ENCODE data around the gene MORN4. TPM values are rescaled to one million over a fixed set of nuclear protein-coding genes. Genes with fewer than 3 reads are reported as not detected.
A peak's percentile ranks its signal among the peaks of the same experiment; 100 is the strongest.

The MORN4 gene
- polyA plus RNA-seq, 1 of the 3 experiments (the other 2 are of a cell fraction), result 31.4 TPM

DNA sequence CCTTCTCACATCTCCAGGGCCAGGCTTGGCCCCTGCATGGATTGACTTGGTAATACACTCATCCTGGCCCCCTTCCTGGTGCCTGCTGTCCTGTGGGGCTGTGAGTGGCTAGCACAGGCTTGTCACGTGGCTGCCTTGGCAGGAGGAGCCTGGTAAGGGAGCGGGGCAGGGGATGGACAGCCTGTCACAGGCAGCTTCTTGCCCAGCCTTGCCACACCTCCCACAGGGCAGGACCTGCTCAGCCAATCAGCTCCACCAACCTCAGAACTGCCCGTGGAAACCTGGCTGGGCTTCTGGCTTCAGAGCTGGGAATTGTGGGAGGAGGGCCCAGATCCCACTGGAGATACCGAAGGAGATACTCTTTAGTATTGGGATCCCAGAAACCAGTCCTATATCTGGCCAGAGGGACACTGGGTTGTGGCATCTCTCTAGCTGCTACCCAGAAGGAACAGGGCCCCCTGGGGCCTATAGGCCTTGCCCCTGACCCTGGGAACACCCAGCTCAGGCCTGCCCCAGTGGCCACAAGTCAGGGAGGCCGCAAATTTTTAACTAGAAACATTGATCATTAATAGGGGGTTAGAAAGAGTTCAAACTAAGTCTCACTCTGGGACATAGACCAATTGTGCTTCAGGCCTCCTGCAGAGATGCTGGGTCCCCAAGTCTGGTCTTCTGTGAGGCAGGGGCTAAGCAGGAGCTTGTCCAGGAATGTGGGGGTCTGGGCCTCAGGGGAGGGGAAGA is 49.1 kb downstream of the MORN4 start, which contains the start of gene HOGA1:
Gene HOGA1, plus strand, starts transcription at position 330 of the 738 bp plus-strand sequence. Its CDS starts 315 bp downstream, at position 645.
- H3K27ac ChIP-seq (ENCODE audit: low read depth in 2 of 2, low read length in 1 of 2), result peak within 1 kb of the TSS; percentile 16 to 72; a peak in 3 of 4 replicates
- H3K79me2 ChIP-seq (ENCODE audit: insufficient read depth), result no peaks in the 10 kb centered on the region
- peak within 1 kb of the TSS; percentile 85; the same call in 1 of the 2 replicates for H2AFZ ChIP-seq (ENCODE audit: low read depth)
- WGBS (ENCODE audit: low lambda C conversion rate), result 88% methylated on average over 1 of the region's 5 CpGs
- 0 out of 2 replicates have a peak, but pooled peaks have one; percentile 30 for TF ChIP-seq POLR2AphosphoS5 (IDR thresholded peaks at IDR 0.05; ENCODE audit: low read depth, low read length)
- TF ChIP-seq, protein P1, sequence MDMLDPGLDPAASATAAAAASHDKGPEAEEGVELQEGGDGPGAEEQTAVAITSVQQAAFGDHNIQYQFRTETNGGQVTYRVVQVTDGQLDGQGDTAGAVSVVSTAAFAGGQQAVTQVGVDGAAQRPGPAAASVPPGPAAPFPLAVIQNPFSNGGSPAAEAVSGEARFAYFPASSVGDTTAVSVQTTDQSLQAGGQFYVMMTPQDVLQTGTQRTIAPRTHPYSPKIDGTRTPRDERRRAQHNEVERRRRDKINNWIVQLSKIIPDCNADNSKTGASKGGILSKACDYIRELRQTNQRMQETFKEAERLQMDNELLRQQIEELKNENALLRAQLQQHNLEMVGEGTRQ (IDR thresholded peaks at IDR 0.05; ENCODE audit: borderline replicate concordance, low read depth, low read length), result peak; percentile 49; the same call in 1 of the 2 replicates
- peak; percentile 64; the same call in 1 of the 2 replicates for TF ChIP-seq RFX5 (IDR thresholded peaks at IDR 0.05; ENCODE audit: low read length)
- no peak for TF ChIP-seq MEF2A (IDR thresholded peaks at IDR 0.05; ENCODE audit: borderline replicate concordance, low read depth)
- no peak for TF ChIP-seq YY1 (IDR thresholded peaks at IDR 0.05; ENCODE audit: low read depth)
- peak; percentile 68; the same call in 1 of the 2 replicates for TF ChIP-seq GATA2 (CRISPR knock-in tag; IDR thresholded peaks at IDR 0.05)
- TF ChIP-seq, protein P2, sequence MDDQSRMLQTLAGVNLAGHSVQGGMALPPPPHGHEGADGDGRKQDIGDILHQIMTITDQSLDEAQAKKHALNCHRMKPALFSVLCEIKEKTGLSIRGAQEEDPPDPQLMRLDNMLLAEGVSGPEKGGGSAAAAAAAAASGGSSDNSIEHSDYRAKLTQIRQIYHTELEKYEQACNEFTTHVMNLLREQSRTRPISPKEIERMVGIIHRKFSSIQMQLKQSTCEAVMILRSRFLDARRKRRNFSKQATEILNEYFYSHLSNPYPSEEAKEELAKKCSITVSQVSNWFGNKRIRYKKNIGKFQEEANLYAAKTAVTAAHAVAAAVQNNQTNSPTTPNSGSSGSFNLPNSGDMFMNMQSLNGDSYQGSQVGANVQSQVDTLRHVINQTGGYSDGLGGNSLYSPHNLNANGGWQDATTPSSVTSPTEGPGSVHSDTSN (IDR thresholded peaks at IDR 0.05), result peak; percentile 40; the same call in 1 of the 2 replicates
- TF ChIP-seq, protein P3, sequence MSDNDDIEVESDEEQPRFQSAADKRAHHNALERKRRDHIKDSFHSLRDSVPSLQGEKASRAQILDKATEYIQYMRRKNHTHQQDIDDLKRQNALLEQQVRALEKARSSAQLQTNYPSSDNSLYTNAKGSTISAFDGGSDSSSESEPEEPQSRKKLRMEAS (IDR thresholded peaks at IDR 0.05; ENCODE audit: low read depth), result peak; percentile 62; the same call in 1 of the 2 replicates
- TF ChIP-seq, protein P4, sequence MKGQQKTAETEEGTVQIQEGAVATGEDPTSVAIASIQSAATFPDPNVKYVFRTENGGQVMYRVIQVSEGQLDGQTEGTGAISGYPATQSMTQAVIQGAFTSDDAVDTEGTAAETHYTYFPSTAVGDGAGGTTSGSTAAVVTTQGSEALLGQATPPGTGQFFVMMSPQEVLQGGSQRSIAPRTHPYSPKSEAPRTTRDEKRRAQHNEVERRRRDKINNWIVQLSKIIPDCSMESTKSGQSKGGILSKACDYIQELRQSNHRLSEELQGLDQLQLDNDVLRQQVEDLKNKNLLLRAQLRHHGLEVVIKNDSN (IDR thresholded peaks at IDR 0.05; ENCODE audit: borderline replicate concordance, low read depth), result peak; percentile 89
- peak; percentile 84 for TF ChIP-seq MXI1 (IDR thresholded peaks at IDR 0.05; ENCODE audit: low read depth, low read length)
- CTCF ChIA-PET, result interaction anchor here (1.4 to 7.1 kb wide), 3 partner anchors 12 to 31 kb away, joined by 4 to 60 read pairs (median 7); partner anchors contain the start of gene ANKRD2
- POLR2A ChIA-PET, result interaction anchor here (0.9 to 1.3 kb wide), 2 partner anchors 9 to 100 kb away, joined by 3 to 4 read pairs; no protein-coding TSS in a partner anchor
- H3K4me2 ChIP-seq, result peak within 1 kb of the TSS; percentile 0; the same call in 1 of the 2 replicates
- no peaks in the 10 kb centered on the region for H3F3A ChIP-seq (replicated peaks; ENCODE audit: insufficient read depth)
- H3K27me3 ChIP-seq (ENCODE audit: insufficient read depth), result no peaks in the 10 kb centered on the region
- H3K9me3 ChIP-seq, result no peaks in the 10 kb centered on the region
- peak; percentile 89 for DNase-seq
- H4K20me1 ChIP-seq (ENCODE audit: insufficient read depth), result no peaks in the 10 kb centered on the region
- H3K4me3 ChIP-seq (ENCODE audit: low read depth in 2 of 2, low read length in 1 of 2), result no peak within 1 kb of the TSS; a peak in 1 of 4 replicates
- H3K9ac ChIP-seq, result no peak within 1 kb of the TSS
- H3K36me3 ChIP-seq (replicated peaks in 1 of 2; ENCODE audit: control insufficient read depth in 1 of 2, insufficient read depth in 2 of 2, low read length in 1 of 2), result no peaks in the 10 kb centered on the region
- H3K9me2 ChIP-seq, result no peaks in the 10 kb centered on the region
- H3K4me1 ChIP-seq (ENCODE audit: control insufficient read depth in 1 of 2, insufficient read depth in 2 of 2, low read depth in 1 of 2, low read length in 1 of 2), result peaks cover 0 to 21% of the 10 kb centered on the region in 2 experiments; a peak in 1 of 4 replicates

DNA sequence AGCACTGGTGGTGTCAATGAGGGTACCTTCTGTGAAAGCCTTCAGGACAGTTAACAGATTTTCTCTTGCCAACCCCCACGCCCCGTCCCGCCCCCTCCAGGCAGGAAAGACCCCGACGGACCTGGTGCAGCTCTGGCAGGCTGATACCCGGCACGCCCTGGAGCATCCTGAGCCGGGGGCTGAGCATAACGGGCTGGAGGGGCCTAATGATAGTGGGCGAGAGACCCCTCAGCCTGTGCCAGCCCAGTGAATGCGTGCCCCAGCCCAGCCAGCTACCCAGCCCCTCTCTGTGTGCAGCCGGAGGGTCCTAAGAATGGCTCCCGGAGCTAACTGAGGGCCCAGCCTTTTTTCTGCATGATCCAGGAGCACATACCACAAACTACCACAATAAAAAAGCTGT is 49.8 kb downstream of the MORN4 start:
- WGBS (ENCODE audit: low lambda C conversion rate), result 95% methylated on average over 6 of the region's 13 CpGs
- no peaks in the 10 kb centered on the region for H3K36me3 ChIP-seq (replicated peaks in 1 of 2; ENCODE audit: control insufficient read depth in 1 of 2, insufficient read depth in 2 of 2, low read length in 1 of 2)
- no peak for TF ChIP-seq TEAD4 (IDR thresholded peaks at IDR 0.05; ENCODE audit: borderline replicate concordance, insufficient read depth)
- TF ChIP-seq, protein P5, sequence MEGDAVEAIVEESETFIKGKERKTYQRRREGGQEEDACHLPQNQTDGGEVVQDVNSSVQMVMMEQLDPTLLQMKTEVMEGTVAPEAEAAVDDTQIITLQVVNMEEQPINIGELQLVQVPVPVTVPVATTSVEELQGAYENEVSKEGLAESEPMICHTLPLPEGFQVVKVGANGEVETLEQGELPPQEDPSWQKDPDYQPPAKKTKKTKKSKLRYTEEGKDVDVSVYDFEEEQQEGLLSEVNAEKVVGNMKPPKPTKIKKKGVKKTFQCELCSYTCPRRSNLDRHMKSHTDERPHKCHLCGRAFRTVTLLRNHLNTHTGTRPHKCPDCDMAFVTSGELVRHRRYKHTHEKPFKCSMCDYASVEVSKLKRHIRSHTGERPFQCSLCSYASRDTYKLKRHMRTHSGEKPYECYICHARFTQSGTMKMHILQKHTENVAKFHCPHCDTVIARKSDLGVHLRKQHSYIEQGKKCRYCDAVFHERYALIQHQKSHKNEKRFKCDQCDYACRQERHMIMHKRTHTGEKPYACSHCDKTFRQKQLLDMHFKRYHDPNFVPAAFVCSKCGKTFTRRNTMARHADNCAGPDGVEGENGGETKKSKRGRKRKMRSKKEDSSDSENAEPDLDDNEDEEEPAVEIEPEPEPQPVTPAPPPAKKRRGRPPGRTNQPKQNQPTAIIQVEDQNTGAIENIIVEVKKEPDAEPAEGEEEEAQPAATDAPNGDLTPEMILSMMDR (IDR thresholded peaks at IDR 0.05), result no peak
- TF ChIP-seq EZH2phosphoT487 (IDR thresholded peaks at IDR 0.05; ENCODE audit: borderline replicate concordance, low read depth), result no peak
- TF ChIP-seq FOXJ3 (CRISPR knock-in tag; IDR thresholded peaks at IDR 0.05), result no peak
- TF ChIP-seq, protein P6, sequence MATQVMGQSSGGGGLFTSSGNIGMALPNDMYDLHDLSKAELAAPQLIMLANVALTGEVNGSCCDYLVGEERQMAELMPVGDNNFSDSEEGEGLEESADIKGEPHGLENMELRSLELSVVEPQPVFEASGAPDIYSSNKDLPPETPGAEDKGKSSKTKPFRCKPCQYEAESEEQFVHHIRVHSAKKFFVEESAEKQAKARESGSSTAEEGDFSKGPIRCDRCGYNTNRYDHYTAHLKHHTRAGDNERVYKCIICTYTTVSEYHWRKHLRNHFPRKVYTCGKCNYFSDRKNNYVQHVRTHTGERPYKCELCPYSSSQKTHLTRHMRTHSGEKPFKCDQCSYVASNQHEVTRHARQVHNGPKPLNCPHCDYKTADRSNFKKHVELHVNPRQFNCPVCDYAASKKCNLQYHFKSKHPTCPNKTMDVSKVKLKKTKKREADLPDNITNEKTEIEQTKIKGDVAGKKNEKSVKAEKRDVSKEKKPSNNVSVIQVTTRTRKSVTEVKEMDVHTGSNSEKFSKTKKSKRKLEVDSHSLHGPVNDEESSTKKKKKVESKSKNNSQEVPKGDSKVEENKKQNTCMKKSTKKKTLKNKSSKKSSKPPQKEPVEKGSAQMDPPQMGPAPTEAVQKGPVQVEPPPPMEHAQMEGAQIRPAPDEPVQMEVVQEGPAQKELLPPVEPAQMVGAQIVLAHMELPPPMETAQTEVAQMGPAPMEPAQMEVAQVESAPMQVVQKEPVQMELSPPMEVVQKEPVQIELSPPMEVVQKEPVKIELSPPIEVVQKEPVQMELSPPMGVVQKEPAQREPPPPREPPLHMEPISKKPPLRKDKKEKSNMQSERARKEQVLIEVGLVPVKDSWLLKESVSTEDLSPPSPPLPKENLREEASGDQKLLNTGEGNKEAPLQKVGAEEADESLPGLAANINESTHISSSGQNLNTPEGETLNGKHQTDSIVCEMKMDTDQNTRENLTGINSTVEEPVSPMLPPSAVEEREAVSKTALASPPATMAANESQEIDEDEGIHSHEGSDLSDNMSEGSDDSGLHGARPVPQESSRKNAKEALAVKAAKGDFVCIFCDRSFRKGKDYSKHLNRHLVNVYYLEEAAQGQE (IDR thresholded peaks at IDR 0.05; ENCODE audit: low read depth, low read length), result no peak
- no peaks in the 10 kb centered on the region for H3K9me2 ChIP-seq
- DNase-seq, result peak; percentile 22
- H4K20me1 ChIP-seq (ENCODE audit: insufficient read depth), result no peaks in the 10 kb centered on the region
- H3K27me3 ChIP-seq (ENCODE audit: insufficient read depth), result no peaks in the 10 kb centered on the region
- ChIA-PET POLR2A (interaction anchor here (0.9 kb wide), 1 partner anchor 10 kb away, joined by 3 read pairs; no protein-coding TSS in a partner anchor), CTCF (interaction anchor here (1.4 to 7.1 kb wide), 3 partner anchors 12 to 30 kb away, joined by 4 to 60 read pairs (median 7); partner anchors contain the start of gene ANKRD2)
- H3K27ac ChIP-seq (ENCODE audit: low read depth in 2 of 2, low read length in 1 of 2), result peak overlapping the region in 1 of 2 experiments; percentile 62; a peak in 2 of 4 replicates
- no peak overlapping the region for H3K9ac ChIP-seq
- H3F3A ChIP-seq (replicated peaks; ENCODE audit: insufficient read depth), result no peaks in the 10 kb centered on the region
- no peak overlapping the region for H3K4me3 ChIP-seq (ENCODE audit: low read depth in 2 of 2, low read length in 1 of 2)
- no peak overlapping the region for H3K4me2 ChIP-seq
- H2AFZ ChIP-seq (ENCODE audit: low read depth), result peak overlapping the region; percentile 85; the same call in 1 of the 2 replicates
- H3K79me2 ChIP-seq (ENCODE audit: insufficient read depth), result no peaks in the 10 kb centered on the region
- peaks cover 0 to 21% of the 10 kb centered on the region in 2 experiments; a peak in 1 of 4 replicates for H3K4me1 ChIP-seq (ENCODE audit: control insufficient read depth in 1 of 2, insufficient read depth in 2 of 2, low read depth in 1 of 2, low read length in 1 of 2)
- no peaks in the 10 kb centered on the region for H3K9me3 ChIP-seq
